Thoracic aorta (tissue), 2 donors: ENCODE results near the gene GALR2. TPM values are rescaled to one million over a fixed set of nuclear protein-coding genes. Genes with fewer than 3 reads are reported as not detected.

Experiments used
- ATAC-seq: fragments of 150-250 bp; one replicate; pipeline ENCODE4 v1.8.0; 2017; ENCODE audit warnings: low read depth; ENCODE audit not compliant: insufficient number of reproducible peaks, low FRiP score
- DNase-seq: peaks from one replicate; pipeline ENCODE4 v3.0.0-alpha.2; 2020; ENCODE audit warnings: low spot score
- H3K27ac ChIP-seq, 2 donors: fragments of 200-600 bp; sonication (generic); 1 replicate in 1 of 2; 2 replicates in 1 of 2; pipeline ENCODE4 v1.5.1; 2016; ENCODE audit warnings: mild to moderate bottlenecking in 2 of 2, moderate library complexity in 2 of 2
- H3K27me3 ChIP-seq: fragments of 200-600 bp; sonication (generic); replicated peaks from 2 replicates; pipeline ENCODE4 v1.6.0; 2016; ENCODE audit warnings: mild to moderate bottlenecking; ENCODE audit not compliant: insufficient read depth
- H3K36me3 ChIP-seq: fragments of 200-600 bp; sonication (generic); one replicate; pipeline ENCODE4 v1.5.1; 2016
- H3K4me1 ChIP-seq, 2 donors: fragments of 200-600 bp; sonication (generic); 1 replicate in 1 of 2; 2 replicates in 1 of 2; pipeline versions ENCODE4 v1.5.1 to v1.6.0; 2016; ENCODE audit warnings: low read depth in 2 of 2, mild to moderate bottlenecking in 1 of 2; ENCODE audit not compliant: control insufficient read depth in 1 of 2
- H3K4me3 ChIP-seq: fragments of 200-600 bp; sonication (generic); 2 replicates; pipeline ENCODE4 v1.5.1; 2016; ENCODE audit warnings: mild to moderate bottlenecking
- H3K9me3 ChIP-seq: fragments of 200-600 bp; sonication (generic); 2 replicates; pipeline ENCODE4 v1.5.1; 2016
- CTCF ChIP-seq: fragments of 200-600 bp; sonication (generic); IDR thresholded peaks from one replicate; pipeline ENCODE4 v1.5.1; 2019; ENCODE audit warnings: antibody characterized with exemption
- total RNA-seq, 2 donors: library from RNA; depleted of rRNA; stranded (reverse); fragments of >200 nt; gene quantifications; one replicate each; pipeline versions ENCODE4 v1.1.0 to v1.2.3, GENCODE V29; 2016

The GALR2 gene
- total RNA-seq, 2 donors from 2014 or later, result 1.4 TPM; not detected in 1

- H3K4me1 ChIP-seq, result no peaks in the 10 kb centered on the region
Observed at GRCh38 chr17:76111956-76112355, 37.4 kb downstream of the GALR2 start.

DNA sequence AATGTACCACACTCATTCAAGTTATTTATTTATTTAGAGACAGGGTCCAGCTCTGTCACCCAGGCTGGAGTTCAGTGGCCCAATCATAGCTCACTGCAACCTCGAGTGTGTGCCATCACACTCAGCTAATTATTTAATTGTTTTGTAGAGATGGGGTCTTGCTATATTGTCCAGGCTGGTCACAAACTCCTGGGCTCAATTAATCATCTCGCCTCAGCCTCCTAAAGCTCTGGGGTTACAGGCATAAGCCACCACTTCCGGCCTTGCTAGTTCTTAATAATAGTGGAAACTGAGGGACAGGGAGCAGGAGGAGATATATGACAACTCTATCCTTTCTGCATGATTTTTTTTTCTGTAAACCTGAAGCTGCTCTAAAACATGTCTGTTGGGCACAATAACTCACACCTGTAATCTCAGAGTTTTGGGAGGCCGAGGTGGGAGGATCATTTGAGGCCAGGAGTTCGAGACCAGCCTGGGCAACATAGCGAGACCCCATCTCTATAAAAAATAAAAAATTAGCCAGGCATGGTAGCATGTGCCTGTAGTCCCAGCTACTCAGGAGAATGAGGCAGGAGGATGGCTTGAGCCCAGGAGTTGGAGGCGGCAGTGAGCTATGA is 40.7 kb downstream of the GALR2 start:
- no peak for DNase-seq
- no peaks in the 10 kb centered on the region for H3K36me3 ChIP-seq
- H3K4me1 ChIP-seq, result no peaks in the 10 kb centered on the region
- H3K27ac ChIP-seq, result no peak overlapping the region
- no peak for ATAC-seq
- TF ChIP-seq CTCF, result no peak
- H3K27me3 ChIP-seq, result no peaks in the 10 kb centered on the region
- no peak overlapping the region for H3K4me3 ChIP-seq
- H3K9me3 ChIP-seq, result no peaks in the 10 kb centered on the region

More at GRCh38 chr17:76111956-76112355, 37.4 kb downstream of the GALR2 start:
- Histone ChIP-seq H3K27ac (no peak overlapping the region), H3K36me3 (no peaks in the 10 kb centered on the region), H3K4me3 (no peak overlapping the region), H3K27me3 (no peaks in the 10 kb centered on the region), H3K9me3 (no peaks in the 10 kb centered on the region)
- DNase-seq (no peak), ATAC-seq (no peak)
- TF ChIP-seq CTCF, result no peak

GRCh38 chr17:76119409-76120371 is 45.1 kb downstream of the GALR2 start:
- no peak for TF ChIP-seq CTCF
- ATAC-seq, result no peak
- no peaks in the 10 kb centered on the region for H3K27me3 ChIP-seq
- no peak for DNase-seq
- no peaks in the 10 kb centered on the region for H3K36me3 ChIP-seq
- no peaks in the 10 kb centered on the region for H3K9me3 ChIP-seq
- no peak overlapping the region for H3K4me3 ChIP-seq
- peaks cover 0 to 12% of the 10 kb centered on the region in 2 donors for H3K4me1 ChIP-seq
- no peak overlapping the region for H3K27ac ChIP-seq

- H3K27ac ChIP-seq, result no peak overlapping the region
- H3K4me3 ChIP-seq, result no peak overlapping the region
- ATAC-seq, result no peak
- H3K36me3 ChIP-seq, result no peaks in the 10 kb centered on the region
- no peak for DNase-seq
- H3K4me1 ChIP-seq, result peaks cover 0 to 12% of the 10 kb centered on the region in 2 donors
- no peak for TF ChIP-seq CTCF
- H3K27me3 ChIP-seq, result no peaks in the 10 kb centered on the region
- no peaks in the 10 kb centered on the region for H3K9me3 ChIP-seq
Observed at GRCh38 chr17:76120658-76121008, 46.1 kb downstream of the GALR2 start.

DNA sequence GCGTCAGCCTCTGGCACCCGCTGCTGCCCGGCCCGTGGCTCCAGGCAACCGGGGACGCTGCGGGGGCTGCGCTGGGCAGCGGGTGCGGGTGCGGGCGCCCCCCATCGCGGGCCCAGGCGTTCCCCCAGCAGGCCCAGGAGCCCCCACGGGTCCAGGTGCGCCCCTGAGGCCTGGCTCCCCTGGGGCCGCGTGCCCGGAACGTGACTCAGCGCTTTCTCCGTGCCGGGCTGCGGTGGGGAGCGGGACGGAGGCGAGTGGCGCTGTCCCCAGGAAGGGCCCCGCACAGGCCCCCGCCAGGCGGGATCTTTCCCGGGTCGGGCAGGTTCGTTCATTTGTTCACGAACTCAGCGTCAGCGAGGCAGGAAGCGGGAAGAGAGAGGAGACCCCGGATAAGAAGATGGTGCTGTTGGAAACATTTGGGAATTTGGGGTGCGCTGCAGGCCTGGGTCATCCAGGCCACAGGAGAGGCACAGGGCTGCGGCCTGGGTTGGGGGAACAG is 47.4 kb downstream of the GALR2 start:
- peaks cover 0 to 12% of the 10 kb centered on the region in 2 donors for H3K4me1 ChIP-seq
- H3K4me3 ChIP-seq, result peak overlapping the region; percentile 75
- no peaks in the 10 kb centered on the region for H3K27me3 ChIP-seq
- no peaks in the 10 kb centered on the region for H3K36me3 ChIP-seq
- no peaks in the 10 kb centered on the region for H3K9me3 ChIP-seq
- DNase-seq, result no peak
- H3K27ac ChIP-seq, result no peak overlapping the region
- peak; percentile 8 for ATAC-seq
- no peak for TF ChIP-seq CTCF
